Ramos (cell line): ENCODE data around the gene GJA5.

Experiments
- in situ Hi-C: fragments of 300-500 bp; cut with MboI; formaldehyde crosslinking; loops from one replicate; pipeline ENCODE4 v1.14.3; 2022; ENCODE audit warnings: low sequenced_read_pairs; ENCODE audit not compliant: unreplicated experiment

The GJA5 gene

GRCh38 chr1:147760481-147761260 lies at the start of gene GJA5:
Gene GJA5, minus strand, starts transcription at chr1:147760602. Its CDS starts 1,364 bp downstream, at chr1:147759238.
- in situ Hi-C loops: no loop called here

GRCh38 chr1:147809236-147809635 lies 48.8 kb upstream of the GJA5 start:
- in situ Hi-C loops: no loop called here

- in situ Hi-C loops: no loop called here
Measured at GRCh38 chr1:147808025-147808424, 47.6 kb upstream of the GJA5 start.

GRCh38 chr1:147807405-147807804 lies 47.0 kb upstream of the GJA5 start:
- in situ Hi-C loops: no loop called here

GRCh38 chr1:147804942-147805723 lies 44.7 kb upstream of the GJA5 start:
- in situ Hi-C loops: no loop called here

- in situ Hi-C loops: no loop called here
Measured at GRCh38 chr1:147800804-147801203, 40.4 kb upstream of the GJA5 start.

- in situ Hi-C loops: no loop called here
Measured at GRCh38 chr1:147798731-147799130, 38.3 kb upstream of the GJA5 start.

- in situ Hi-C loops: no loop called here
Measured at GRCh38 chr1:147794570-147794969, 34.2 kb upstream of the GJA5 start.

GRCh38 chr1:147791876-147792275 lies 31.5 kb upstream of the GJA5 start:
- in situ Hi-C loops: no loop called here

GRCh38 chr1:147787765-147788164 lies 27.4 kb upstream of the GJA5 start:
- in situ Hi-C loops: no loop called here

- in situ Hi-C loops: no loop called here
Measured at GRCh38 chr1:147786536-147786935, 26.1 kb upstream of the GJA5 start.

- in situ Hi-C loops: no loop called here
Measured at GRCh38 chr1:147785794-147786506, 25.5 kb upstream of the GJA5 start.

GRCh38 chr1:147784941-147785340 lies 24.5 kb upstream of the GJA5 start:
- in situ Hi-C loops: no loop called here

GRCh38 chr1:147781056-147781471 lies 20.7 kb upstream of the GJA5 start:
- in situ Hi-C loops: no loop called here

GRCh38 chr1:147777694-147778093 lies 17.3 kb upstream of the GJA5 start:
- in situ Hi-C loops: no loop called here

- in situ Hi-C loops: no loop called here
Measured at GRCh38 chr1:147773215-147773715, 12.9 kb upstream of the GJA5 start.

- in situ Hi-C loops: no loop called here
Measured at GRCh38 chr1:147772570-147772969, 12.2 kb upstream of the GJA5 start.

- in situ Hi-C loops: no loop called here
Measured at GRCh38 chr1:147771226-147772125, 11.1 kb upstream of the GJA5 start.

- in situ Hi-C loops: no loop called here
Measured at GRCh38 chr1:147769106-147769505, 8.7 kb upstream of the GJA5 start.

GRCh38 chr1:147768582-147768981 lies 8.2 kb upstream of the GJA5 start:
- in situ Hi-C loops: no loop called here
